HG03521 (cell line): ENCODE results near the gene KATNIP.
A peak's percentile ranks its signal among the peaks of the same experiment; 100 is the strongest.

Experiments used
- ATAC-seq: cut with Tn5 transposase; IDR thresholded peaks from one replicate; pipeline ENCODE4 v1.9.1; 2021; ENCODE audit warnings: mild to moderate bottlenecking, moderate library complexity; ENCODE audit not compliant: unreplicated experiment

The KATNIP gene

GRCh38 chr16:27549746-27550581, at the start of gene KATNIP, which contains the start of gene GTF3C1:
TSS of gene KATNIP (plus strand) at chr16:27550144. CDS start at chr16:27550171, 27 bp downstream.
TSS of gene GTF3C1 (minus strand) at chr16:27549913. CDS start at chr16:27549890, 23 bp downstream.
- peak; percentile 96 for ATAC-seq

DNA sequence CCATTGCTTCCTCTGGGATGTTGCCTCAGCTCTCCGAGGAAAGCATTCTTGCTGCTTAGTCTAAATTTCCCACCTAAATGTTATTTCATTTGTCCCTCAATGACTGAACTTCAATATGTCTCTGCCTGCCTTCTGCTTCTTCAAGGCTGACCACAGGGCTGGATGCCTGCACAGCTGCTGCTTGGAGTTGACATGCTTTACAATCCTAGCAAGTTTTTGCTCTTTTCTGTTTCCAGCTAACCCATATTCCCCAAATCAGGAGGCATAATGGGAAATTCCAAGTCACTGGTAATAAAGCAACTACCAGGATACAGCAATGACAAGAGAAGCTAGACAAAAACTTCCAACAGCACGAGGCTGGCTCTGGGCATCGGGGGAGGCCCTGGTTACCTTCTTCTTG, 49.1 kb upstream of the KATNIP start:
- ATAC-seq, result no peak

- ATAC-seq, result no peak
These were observed 46.3 kb upstream of the KATNIP start for GRCh38 chr16:27503662-27504061.

DNA sequence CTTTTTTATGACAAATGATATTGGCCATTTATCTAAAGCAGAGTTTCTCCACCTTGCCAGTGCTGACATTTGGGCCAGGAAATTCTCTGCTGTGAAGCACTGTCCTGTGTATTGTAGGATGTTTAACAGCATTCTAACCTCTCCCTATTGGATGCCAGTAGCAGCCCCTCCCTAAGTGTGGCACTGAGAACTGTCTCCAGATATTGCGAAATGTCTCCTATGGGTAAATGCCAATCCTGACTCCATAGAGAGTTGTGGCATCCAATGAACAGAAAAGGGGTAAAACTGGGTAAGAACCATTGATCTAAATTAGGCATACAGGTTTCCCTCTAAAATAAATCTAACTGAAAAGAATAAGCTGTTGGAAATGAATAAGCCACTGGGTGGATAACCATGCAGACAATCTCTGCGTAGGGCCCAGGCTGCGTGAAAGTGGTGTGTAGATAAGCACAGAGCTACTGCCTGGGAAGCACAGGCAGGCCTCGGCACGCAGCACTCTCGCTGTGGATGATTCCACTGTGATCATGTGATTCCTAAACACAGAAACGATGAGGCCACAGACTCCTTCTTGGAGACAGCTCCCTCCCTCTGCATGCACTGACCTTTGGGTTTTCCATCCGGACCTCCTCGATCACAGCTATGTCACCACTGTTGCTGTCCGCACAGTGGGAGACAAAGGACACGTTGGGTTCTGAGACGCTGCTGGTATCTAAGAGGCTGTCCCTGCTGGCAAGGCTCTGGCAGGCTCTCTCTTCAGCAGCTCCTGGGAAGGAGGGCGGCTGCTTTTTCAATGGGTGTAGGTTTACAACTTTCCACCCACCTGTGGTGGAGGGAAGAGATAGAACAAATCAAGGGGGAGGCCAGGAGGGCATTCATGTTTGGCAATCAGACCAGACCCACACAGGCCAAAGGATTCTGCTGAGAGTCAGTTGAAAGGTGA, 44.4 kb upstream of the KATNIP start:
- ATAC-seq, result no peak

- ATAC-seq, result no peak
These were observed 43.2 kb upstream of the KATNIP start for GRCh38 chr16:27506771-27507170.

GRCh38 chr16:27508476-27508875, 41.5 kb upstream of the KATNIP start:
- no peak for ATAC-seq

GRCh38 chr16:27511657-27512448, 38.1 kb upstream of the KATNIP start:
- ATAC-seq, result no peak

GRCh38 chr16:27514806-27515205, 35.1 kb upstream of the KATNIP start:
- ATAC-seq, result no peak

DNA sequence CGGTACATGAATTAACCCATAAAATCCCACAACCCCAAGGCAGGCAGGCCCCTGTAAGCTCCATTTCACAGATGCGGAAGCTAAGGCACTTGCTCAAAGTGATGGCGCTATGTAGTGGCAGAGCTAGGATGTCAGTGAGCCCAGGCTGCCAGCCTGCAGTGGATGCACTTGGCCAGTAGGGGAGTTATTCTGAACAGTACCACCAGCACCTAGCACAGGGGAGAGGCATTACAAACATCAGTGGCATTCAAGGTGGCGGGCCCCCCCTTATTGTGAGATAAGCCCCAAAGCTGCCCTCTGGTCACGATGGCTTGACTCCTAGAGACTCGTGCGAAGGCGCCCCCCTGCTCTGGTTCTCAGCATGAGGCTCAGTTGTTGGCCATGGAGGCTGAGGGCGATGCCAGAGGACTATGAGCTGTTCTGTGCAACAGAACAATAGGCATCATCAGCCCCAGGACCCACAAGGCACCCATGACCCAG, 34.0 kb upstream of the KATNIP start:
- no peak for ATAC-seq

DNA sequence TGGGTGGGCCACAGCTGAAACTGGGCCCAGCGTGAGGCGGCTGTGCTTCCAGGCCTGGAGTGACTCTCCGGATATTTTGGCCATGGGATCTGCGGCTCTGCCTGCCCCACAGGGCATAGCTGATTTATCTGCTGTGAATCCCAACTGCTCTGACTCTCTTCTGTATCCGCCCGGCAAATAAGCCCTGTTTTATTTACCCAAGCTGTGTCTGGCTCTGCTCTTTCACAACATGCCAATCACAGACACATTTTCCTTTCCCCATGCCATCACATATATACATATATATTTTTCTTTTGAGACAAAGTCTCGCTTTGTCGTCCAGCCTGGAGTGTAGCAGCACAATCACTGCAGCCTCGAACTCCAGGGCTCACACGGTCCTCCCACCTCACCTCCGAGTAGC, 33.6 kb upstream of the KATNIP start:
- ATAC-seq, result no peak

- no peak for ATAC-seq
These were observed 32.3 kb upstream of the KATNIP start for GRCh38 chr16:27517664-27518063.

DNA sequence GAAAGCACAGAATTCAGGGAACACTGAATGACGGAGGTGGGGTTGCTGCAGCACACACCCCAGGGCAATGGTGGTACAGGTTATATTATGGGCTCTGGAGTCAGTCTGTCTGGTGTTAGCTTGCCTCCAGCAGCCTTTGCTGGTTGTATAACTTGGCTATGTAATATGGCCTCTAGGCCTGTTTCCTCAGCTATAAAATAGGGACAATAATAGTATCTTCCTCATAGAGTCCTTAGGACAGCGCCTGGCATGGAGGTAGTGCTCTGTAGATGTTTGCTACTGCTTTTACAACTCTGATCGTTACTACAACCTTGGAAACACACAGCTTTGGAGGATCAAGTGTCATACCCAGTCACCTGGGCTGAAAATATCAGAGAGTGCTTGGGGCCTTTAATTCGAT, 31.7 kb upstream of the KATNIP start:
- no peak for ATAC-seq

- ATAC-seq, result no peak
These were observed 28.8 kb upstream of the KATNIP start for GRCh38 chr16:27520982-27521673.

DNA sequence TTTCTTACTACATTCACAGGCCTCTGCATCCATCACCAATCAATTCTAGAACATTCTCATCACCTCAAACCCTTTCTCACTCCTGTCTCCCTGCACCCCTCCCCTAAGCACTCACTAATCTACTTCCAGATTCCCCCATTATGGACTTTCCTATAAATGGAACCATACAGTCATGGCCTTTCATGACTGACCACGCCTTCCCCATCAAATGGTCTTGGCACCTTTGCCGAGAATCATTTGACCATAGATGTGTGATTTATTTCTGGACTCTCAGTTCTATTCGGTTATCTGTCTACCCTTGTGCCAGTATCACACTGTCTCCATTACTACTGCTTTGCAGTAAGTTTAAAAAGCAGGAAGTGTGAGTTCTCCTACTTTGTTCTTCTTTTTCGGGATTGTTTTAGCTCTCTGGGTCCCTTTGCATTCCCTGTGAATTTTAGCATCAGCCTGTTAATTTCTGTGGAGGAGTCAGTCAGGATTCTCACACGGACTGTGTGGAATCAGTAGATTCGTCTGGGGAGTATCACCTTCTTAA, 27.7 kb upstream of the KATNIP start:
- no peak for ATAC-seq

- ATAC-seq, result no peak
These were observed 23.8 kb upstream of the KATNIP start for GRCh38 chr16:27526180-27526579.

DNA sequence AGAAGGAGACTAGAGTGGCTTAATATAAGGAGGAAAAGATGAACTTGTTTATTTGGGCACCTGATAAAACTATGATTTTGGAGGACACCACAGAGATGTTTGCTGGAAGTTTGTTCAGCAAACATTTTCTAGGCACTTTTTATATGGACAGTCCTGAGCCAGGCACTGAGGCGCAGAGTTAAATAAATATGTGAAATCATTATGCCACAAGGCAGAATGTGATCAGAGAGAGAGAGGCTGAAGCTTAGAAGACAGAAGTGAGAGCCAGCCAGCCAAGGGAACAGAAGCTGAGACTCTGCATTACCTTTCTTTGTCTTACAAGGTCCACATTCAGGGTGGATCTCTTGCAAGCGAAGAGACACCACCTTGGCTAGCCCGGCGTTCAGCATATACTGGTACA, 21.6 kb upstream of the KATNIP start:
- ATAC-seq, result no peak

DNA sequence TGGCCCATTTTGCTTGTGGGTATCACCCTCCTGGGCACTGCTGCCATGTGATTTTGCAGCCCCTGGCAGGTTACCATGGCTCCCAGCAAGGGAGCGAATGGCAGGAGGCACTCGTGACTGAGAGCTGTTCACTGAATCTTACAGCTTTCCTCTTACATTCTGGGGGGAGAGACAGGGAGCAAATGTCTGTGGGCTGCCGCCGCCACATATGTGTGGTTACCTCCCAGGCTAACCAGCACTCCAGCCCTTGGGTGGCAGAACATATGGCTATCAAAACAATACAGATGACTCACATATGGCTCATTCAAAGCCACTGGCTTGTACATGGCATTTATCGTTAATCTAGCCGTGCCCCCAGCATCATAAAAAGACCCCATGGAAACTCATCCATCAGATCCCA, 20.0 kb upstream of the KATNIP start:
- no peak for ATAC-seq

DNA sequence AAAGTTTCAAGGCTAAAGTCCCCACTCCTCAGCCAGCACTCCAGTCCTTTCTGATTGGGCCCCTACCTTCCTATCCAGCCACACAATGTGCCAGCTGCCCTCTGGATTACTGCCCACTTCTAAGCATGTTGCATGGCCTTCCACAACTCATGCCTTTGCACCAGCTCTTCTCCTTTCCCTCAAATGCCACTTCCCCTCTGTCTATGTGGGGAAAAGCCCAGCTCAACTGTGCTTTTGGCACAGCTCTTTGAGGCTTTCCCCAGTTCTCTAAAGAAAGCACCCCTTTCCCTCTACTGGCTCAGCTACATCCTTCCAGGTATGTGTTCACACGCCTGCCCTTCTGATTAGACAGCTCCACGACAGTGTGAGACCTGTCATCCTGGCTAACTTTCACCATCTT, 18.8 kb upstream of the KATNIP start:
- ATAC-seq, result no peak

GRCh38 chr16:27531826-27532800, 17.8 kb upstream of the KATNIP start:
- no peak for ATAC-seq
